GM12878 (cell line): Measurements from ENCODE around the gene GATA2. TPM values are rescaled to one million over a fixed set of nuclear protein-coding genes. Genes with fewer than 3 reads are reported as not detected.

Experiments used
- ATAC-seq: fragments of 200-7000 bp; cut with Tn5 transposase; 3 replicates; pipeline ENCODE4 v1.9.1; 2020; ENCODE audit warnings: mild to moderate bottlenecking, moderate library complexity
- BruUV-seq: library from RNA; stranded (reverse); fragments of 400-500 nt; replicated peaks from 2 replicates; lab custom pipeline; 2021; lab: Mats Ljungman, UMichigan
- CTCF ChIA-PET: fragments of 300-600 bp; sonication (Branson Sonifier 250); formaldehyde crosslinking; extraction: SDS; loops from one replicate; lab custom pipeline; 2021; ENCODE audit warnings: inconsistent platforms; lab: Yijun Ruan, JAX
- POLR2A ChIA-PET: fragments of 350-600 bp; formaldehyde crosslinking; extraction: SDS; loops from one replicate; lab custom pipeline; 2021; ENCODE audit warnings: inconsistent platforms; lab: Charles Lee
- RAD21 ChIA-PET: fragments of 300-600 bp; sonication (Branson Sonifier 250); formaldehyde crosslinking; loops from one replicate; lab custom pipeline; 2023; ENCODE audit warnings: antibody characterized with exemption; ENCODE audit not compliant: unreplicated experiment; lab: Charles Lee
- SMC1A ChIA-PET: fragments of 300-600 bp; sonication (Branson Sonifier 250); formaldehyde crosslinking; loops from one replicate; lab custom pipeline; 2023; ENCODE audit not compliant: unreplicated experiment, uncharacterized antibody; lab: Charles Lee
- DNase-seq: peaks from one replicate; pipeline ENCODE4 v3.0.0-alpha.2; 2011; ENCODE audit warnings: low read depth, low spot score
- FAIRE-seq: peaks from 3 replicates; lab custom pipeline; 2011; peaks lifted over from hg19 to GRCh38; lab: Jason Lieb, UNC
- H2AFZ ChIP-seq: 2 replicates; pipeline ENCODE4 v1.6.0; 2011; ENCODE audit warnings: low read depth, low read length, control low read depth; ENCODE audit not compliant: control insufficient read depth
- H3K27ac ChIP-seq: 2 replicates; pipeline ENCODE4 v1.5.1; 2011; ENCODE audit warnings: control low read depth; ENCODE audit not compliant: control insufficient read depth, insufficient read depth
- H3K27me3 ChIP-seq, 2 experiments: replicated peaks in 1 of 2; 2 replicates each; pipeline versions ENCODE4 v1.6.0 to v1.6.1; 2011; ENCODE audit warnings: low read length in 1 of 2; ENCODE audit not compliant: control insufficient read depth in 2 of 2, insufficient read depth in 2 of 2
- H3K36me3 ChIP-seq, 2 experiments: 2 replicates each; pipeline ENCODE4 v1.5.1; 2011; ENCODE audit warnings: low read length in 1 of 2; ENCODE audit not compliant: control insufficient read depth in 2 of 2, insufficient read depth in 2 of 2
- H3K4me1 ChIP-seq: 2 replicates; pipeline ENCODE4 v1.6.1; 2011; ENCODE audit warnings: mild to moderate bottlenecking, low read length, moderate library complexity, mixed read lengths; ENCODE audit not compliant: control insufficient read depth, insufficient read depth
- H3K4me2 ChIP-seq: 2 replicates; pipeline ENCODE4 v1.6.0; 2011; ENCODE audit warnings: control low read depth; ENCODE audit not compliant: control insufficient read depth, insufficient read depth
- H3K4me3 ChIP-seq: fragments of 200-600 bp; sonication (generic); 2 replicates; pipeline ENCODE4 v1.5.1; 2016
- H3K79me2 ChIP-seq: 2 replicates; pipeline ENCODE4 v1.6.0; 2011; ENCODE audit warnings: low read length; ENCODE audit not compliant: control insufficient read depth, insufficient read depth
- H3K9ac ChIP-seq: 2 replicates; pipeline ENCODE4 v1.8.0; 2011; ENCODE audit warnings: low read length, control low read depth, mixed read lengths; ENCODE audit not compliant: control insufficient read depth, insufficient read depth
- H3K9me3 ChIP-seq: replicated peaks from 3 replicates; pipeline ENCODE4 v1.5.1; 2011; ENCODE audit warnings: mild to moderate bottlenecking, low read length; ENCODE audit not compliant: control insufficient read depth, insufficient read depth
- H4K20me1 ChIP-seq: 2 replicates; pipeline ENCODE4 v1.6.0; 2011; ENCODE audit not compliant: control insufficient read depth, insufficient read depth
- FOS ChIP-seq: IDR thresholded peaks from 3 replicates; pipeline ENCODE4 v1.6.1; 2011; ENCODE audit warnings: borderline replicate concordance; ENCODE audit not compliant: insufficient read length; ENCODE audit errors: extremely low read depth
- GABPA ChIP-seq: IDR thresholded peaks from 2 replicates; pipeline ENCODE4 v1.6.1; 2014; ENCODE audit warnings: antibody characterized with exemption, low read depth, mild to moderate bottlenecking, inconsistent platforms
- HDGF ChIP-seq: fragments of 450-650 bp; IDR thresholded peaks from 2 replicates; pipeline ENCODE4 v1.6.1; 2016; ENCODE audit warnings: antibody characterized with exemption
- KDM1A ChIP-seq: fragments of 200-600 bp; sonication (generic); IDR thresholded peaks from 2 replicates; pipeline ENCODE4 v1.6.1; 2016; ENCODE audit warnings: borderline replicate concordance
- LARP7 ChIP-seq: fragments of 450-650 bp; IDR thresholded peaks from 2 replicates; pipeline ENCODE4 v1.6.1; 2017; ENCODE audit warnings: mild to moderate bottlenecking
- MYC ChIP-seq: IDR thresholded peaks from 2 replicates; pipeline ENCODE4 v1.6.1; 2011; ENCODE audit warnings: mild to moderate bottlenecking, low read length, moderate library complexity, inconsistent platforms; ENCODE audit not compliant: insufficient read depth, insufficient replicate concordance, insufficient read length, severe bottlenecking
- PML ChIP-seq: IDR thresholded peaks from 2 replicates; pipeline ENCODE4 v1.6.1; 2012; ENCODE audit warnings: low read length, inconsistent platforms
- WRNIP1 ChIP-seq: IDR thresholded peaks from 2 replicates; pipeline ENCODE4 v1.6.1; 2011; ENCODE audit warnings: low read depth, low read length, improper control_type of control experiment, borderline replicate concordance
- whole genome bisulfite sequencing: methylation state at CpG from one replicate; pipeline ENCODE4 v1.1.6; 2016; ENCODE audit warnings: low lambda C conversion rate; ENCODE audit not compliant: insufficient replicate concordance, insufficient coverage; ENCODE audit errors: missing lambda C conversion rate; 5-methylcytosine and 5-hydroxymethylcytosine counted together
- in situ Hi-C: fragments of 300-500 bp; cut with MboI; formaldehyde crosslinking; loops from 9 replicates; pipeline ENCODE4 v1.14.3; 2018; ENCODE audit warnings: mixed read lengths
- intact Hi-C: fragments of 100-400 bp; cut with micrococcal nuclease; formaldehyde crosslinking; loops from one replicate; pipeline ENCODE4 v1.14.2; 2022; ENCODE audit not compliant: unreplicated experiment
- polyA plus RNA-seq, 11 experiments: library from polyadenylated mRNA; depleted of rRNA in 4 of 11; unstranded in 6 of 11; stranded (reverse) in 5 of 11; fragments of >200 nt; fragmentation: Nextera tagmentation in 4 of 11; fragmentation: Illumina TruSeq in 1 of 11; extraction: Ambion mirVana in 4 of 11; extraction: Trizol in 1 of 11; gene quantifications; 1 replicate in 1 of 11; 2 replicates in 10 of 11; pipeline versions ENCODE4 v1.2.1 to v1.2.3, GENCODE V29; 2011 to 2016; ENCODE audit warnings: inconsistent platforms in 2 of 11, missing spikeins in 2 of 11, low read depth in 1 of 11
- total RNA-seq, 4 experiments: library from RNA; depleted of rRNA in 3 of 4; stranded (reverse); fragments of >200 nt in 3 of 4; fragmentation: Illumina TruSeq in 1 of 4; extraction: Trizol in 1 of 4; gene quantifications; 2 replicates each; pipeline versions ENCODE4 v1.2.1 to v1.2.3, GENCODE V29; 2013 to 2021
- TF ChIP-seq, protein P1 (sequence below): fragments of 450-650 bp; IDR thresholded peaks from 2 replicates; pipeline ENCODE4 v1.6.1; 2017; ENCODE audit warnings: mild to moderate bottlenecking, moderate library complexity
- TF ChIP-seq, protein P2 (sequence below): fragments of 450-650 bp; formaldehyde crosslinking; IDR thresholded peaks from 2 replicates; pipeline ENCODE4 v1.4.0; 2020; ENCODE audit warnings: mild to moderate bottlenecking, moderate library complexity

Gene GATA2
- total and polyA plus RNA-seq, 10 of the 15 experiments (the other 5 are each of a cell fraction or from before 2014, with no cell fraction given), result 0.56 TPM; not detected in 9

DNA sequence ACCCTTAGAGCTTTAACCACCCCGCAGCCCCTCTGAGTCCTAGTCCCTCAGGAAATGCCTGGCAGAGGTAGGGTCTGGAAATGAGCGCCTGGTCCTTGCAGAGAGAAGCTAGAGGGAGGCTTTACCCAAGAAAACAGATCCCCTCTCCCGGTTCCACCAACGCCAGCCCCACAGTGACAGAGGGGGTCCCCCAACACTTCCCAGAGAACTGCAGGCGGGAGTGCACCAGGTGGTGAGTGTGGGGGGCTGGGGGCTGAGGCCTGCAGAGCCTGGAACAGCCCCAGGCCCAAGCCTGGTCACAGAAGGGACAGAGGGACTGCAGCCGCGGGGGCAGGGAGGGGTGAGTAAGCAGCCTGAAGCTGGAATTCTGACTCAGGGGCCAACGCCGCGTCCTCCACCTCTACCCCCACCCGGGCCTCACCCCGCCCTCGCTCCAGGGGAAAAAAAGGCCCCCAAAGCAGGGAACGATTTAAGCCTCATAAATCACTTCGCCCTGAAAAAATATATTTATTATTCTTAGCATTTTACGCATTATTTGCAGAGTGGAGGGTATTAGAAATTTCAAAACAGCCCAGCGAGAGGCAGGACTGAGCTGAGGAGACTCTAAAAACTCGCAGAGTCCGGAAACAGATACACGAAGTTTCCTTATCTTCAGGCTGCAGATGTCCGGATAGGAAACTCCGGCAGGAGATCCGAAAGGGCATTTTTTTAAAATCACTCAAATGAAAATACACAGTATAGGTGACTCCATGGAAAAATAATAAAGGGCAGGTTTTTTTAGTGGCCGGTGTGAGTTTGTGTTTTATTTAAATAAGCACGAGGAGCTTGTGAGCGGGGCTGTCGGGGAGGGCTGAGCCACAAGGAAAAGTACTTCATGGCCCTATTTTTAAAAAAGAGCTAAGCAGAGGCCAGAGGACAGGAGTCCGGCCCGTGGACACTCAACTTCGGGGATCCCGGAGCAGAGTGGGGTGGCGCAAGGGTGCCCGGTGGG is 10.0 kb downstream of the GATA2 start:
- H3K4me1 ChIP-seq, result no peaks in the 10 kb centered on the region
- H3K9me3 ChIP-seq, result no peaks in the 10 kb centered on the region
- BruUV-seq, result no TSS peak
- ChIA-PET SMC1A (interaction anchor here (0.9 kb wide), 1 partner anchor 83 kb away, joined by 3 read pairs; no protein-coding TSS in a partner anchor), CTCF (interaction anchor here (0.6 kb wide), 1 partner anchor 101 kb away, joined by 3 read pairs; no protein-coding TSS in a partner anchor), RAD21 (no interaction called here), POLR2A (interaction anchor here (0.6 kb wide), 2 partner anchors 93 to 1703 kb away, joined by 3 to 5 read pairs; no protein-coding TSS in a partner anchor)
- no peak for DNase-seq
- no peaks in the 10 kb centered on the region for H3K79me2 ChIP-seq
- H3K9ac ChIP-seq, result no peak overlapping the region
- intact Hi-C loops (no loop called here), in situ Hi-C loops (no loop called here)
- no peak for ATAC-seq
- H3K27me3 ChIP-seq, result peaks cover 11 to 22% of the 10 kb centered on the region in 2 experiments
- no peaks in the 10 kb centered on the region for H4K20me1 ChIP-seq
- no peak overlapping the region for H2AFZ ChIP-seq
- 13% methylated on average over 33 of the region's 33 CpGs for WGBS
- no peak for FAIRE-seq
- no peak overlapping the region for H3K4me3 ChIP-seq
- H3K4me2 ChIP-seq, result no peak overlapping the region
- H3K36me3 ChIP-seq, result no peaks in the 10 kb centered on the region
- no peak overlapping the region for H3K27ac ChIP-seq
- TF ChIP-seq MYC (no peak), FOS (no peak), KDM1A (no peak), PML (no peak), HDGF (no peak), LARP7 (no peak), WRNIP1 (no peak), GABPA (no peak)
- TF ChIP-seq, protein P1, sequence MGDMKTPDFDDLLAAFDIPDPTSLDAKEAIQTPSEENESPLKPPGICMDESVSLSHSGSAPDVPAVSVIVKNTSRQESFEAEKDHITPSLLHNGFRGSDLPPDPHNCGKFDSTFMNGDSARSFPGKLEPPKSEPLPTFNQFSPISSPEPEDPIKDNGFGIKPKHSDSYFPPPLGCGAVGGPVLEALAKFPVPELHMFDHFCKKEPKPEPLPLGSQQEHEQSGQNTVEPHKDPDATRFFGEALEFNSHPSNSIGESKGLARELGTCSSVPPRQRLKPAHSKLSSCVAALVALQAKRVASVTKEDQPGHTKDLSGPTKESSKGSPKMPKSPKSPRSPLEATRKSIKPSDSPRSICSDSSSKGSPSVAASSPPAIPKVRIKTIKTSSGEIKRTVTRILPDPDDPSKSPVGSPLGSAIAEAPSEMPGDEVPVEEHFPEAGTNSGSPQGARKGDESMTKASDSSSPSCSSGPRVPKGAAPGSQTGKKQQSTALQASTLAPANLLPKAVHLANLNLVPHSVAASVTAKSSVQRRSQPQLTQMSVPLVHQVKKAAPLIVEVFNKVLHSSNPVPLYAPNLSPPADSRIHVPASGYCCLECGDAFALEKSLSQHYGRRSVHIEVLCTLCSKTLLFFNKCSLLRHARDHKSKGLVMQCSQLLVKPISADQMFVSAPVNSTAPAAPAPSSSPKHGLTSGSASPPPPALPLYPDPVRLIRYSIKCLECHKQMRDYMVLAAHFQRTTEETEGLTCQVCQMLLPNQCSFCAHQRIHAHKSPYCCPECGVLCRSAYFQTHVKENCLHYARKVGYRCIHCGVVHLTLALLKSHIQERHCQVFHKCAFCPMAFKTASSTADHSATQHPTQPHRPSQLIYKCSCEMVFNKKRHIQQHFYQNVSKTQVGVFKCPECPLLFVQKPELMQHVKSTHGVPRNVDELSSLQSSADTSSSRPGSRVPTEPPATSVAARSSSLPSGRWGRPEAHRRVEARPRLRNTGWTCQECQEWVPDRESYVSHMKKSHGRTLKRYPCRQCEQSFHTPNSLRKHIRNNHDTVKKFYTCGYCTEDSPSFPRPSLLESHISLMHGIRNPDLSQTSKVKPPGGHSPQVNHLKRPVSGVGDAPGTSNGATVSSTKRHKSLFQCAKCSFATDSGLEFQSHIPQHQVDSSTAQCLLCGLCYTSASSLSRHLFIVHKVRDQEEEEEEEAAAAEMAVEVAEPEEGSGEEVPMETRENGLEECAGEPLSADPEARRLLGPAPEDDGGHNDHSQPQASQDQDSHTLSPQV, result no peak
- TF ChIP-seq, protein P2, sequence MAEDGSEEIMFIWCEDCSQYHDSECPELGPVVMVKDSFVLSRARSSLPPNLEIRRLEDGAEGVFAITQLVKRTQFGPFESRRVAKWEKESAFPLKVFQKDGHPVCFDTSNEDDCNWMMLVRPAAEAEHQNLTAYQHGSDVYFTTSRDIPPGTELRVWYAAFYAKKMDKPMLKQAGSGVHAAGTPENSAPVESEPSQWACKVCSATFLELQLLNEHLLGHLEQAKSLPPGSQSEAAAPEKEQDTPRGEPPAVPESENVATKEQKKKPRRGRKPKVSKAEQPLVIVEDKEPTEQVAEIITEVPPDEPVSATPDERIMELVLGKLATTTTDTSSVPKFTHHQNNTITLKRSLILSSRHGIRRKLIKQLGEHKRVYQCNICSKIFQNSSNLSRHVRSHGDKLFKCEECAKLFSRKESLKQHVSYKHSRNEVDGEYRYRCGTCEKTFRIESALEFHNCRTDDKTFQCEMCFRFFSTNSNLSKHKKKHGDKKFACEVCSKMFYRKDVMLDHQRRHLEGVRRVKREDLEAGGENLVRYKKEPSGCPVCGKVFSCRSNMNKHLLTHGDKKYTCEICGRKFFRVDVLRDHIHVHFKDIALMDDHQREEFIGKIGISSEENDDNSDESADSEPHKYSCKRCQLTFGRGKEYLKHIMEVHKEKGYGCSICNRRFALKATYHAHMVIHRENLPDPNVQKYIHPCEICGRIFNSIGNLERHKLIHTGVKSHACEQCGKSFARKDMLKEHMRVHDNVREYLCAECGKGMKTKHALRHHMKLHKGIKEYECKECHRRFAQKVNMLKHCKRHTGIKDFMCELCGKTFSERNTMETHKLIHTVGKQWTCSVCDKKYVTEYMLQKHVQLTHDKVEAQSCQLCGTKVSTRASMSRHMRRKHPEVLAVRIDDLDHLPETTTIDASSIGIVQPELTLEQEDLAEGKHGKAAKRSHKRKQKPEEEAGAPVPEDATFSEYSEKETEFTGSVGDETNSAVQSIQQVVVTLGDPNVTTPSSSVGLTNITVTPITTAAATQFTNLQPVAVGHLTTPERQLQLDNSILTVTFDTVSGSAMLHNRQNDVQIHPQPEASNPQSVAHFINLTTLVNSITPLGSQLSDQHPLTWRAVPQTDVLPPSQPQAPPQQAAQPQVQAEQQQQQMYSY (CRISPR knock-in tag), result no peak
